Stimulated activated CD4-positive, alpha-beta T cell treated with anti-CD3 and anti-CD28 coated beads, Interleukin-4, amount 100 ng/mL, for 24 hours (primary cell): ENCODE measurements around the gene KCNE2.

ENCODE experiments used
- DNase-seq: peaks from one replicate; pipeline ENCODE4 v3.0.0-alpha.2; 2020

Gene KCNE2

GRCh38 chr21:34363733-34364132 lies at the start of gene KCNE2:
KCNE2 (plus strand) TSS chr21:34364006; CDS start chr21:34370479, 6,473 bp downstream.
- no peak for DNase-seq

- no peak for DNase-seq
Measured at GRCh38 chr21:34319585-34319984, 44.2 kb upstream of the KCNE2 start.

- no peak for DNase-seq
Measured at GRCh38 chr21:34320011-34320410, 43.8 kb upstream of the KCNE2 start.

GRCh38 chr21:34330055-34330454 lies 33.8 kb upstream of the KCNE2 start:
- DNase-seq, result no peak

- no peak for DNase-seq
Measured at GRCh38 chr21:34331726-34332125, 32.1 kb upstream of the KCNE2 start.

GRCh38 chr21:34332347-34332746 lies 31.5 kb upstream of the KCNE2 start:
- DNase-seq, result no peak

- DNase-seq, result no peak
Measured at GRCh38 chr21:34333121-34333739, 30.6 kb upstream of the KCNE2 start.

- DNase-seq, result no peak
Measured at GRCh38 chr21:34335316-34335715, 28.5 kb upstream of the KCNE2 start.

- DNase-seq, result no peak
Measured at GRCh38 chr21:34336245-34336644, 27.6 kb upstream of the KCNE2 start.

- DNase-seq, result no peak
Measured at GRCh38 chr21:34336756-34337391, 26.9 kb upstream of the KCNE2 start.

- no peak for DNase-seq
Measured at GRCh38 chr21:34337741-34338140, 26.1 kb upstream of the KCNE2 start.

- DNase-seq, result no peak
Measured at GRCh38 chr21:34338226-34338625, 25.6 kb upstream of the KCNE2 start.

- DNase-seq, result no peak
Measured at GRCh38 chr21:34340061-34340460, 23.7 kb upstream of the KCNE2 start.

GRCh38 chr21:34342476-34342875 lies 21.3 kb upstream of the KCNE2 start:
- no peak for DNase-seq

GRCh38 chr21:34343347-34343746 lies 20.5 kb upstream of the KCNE2 start:
- no peak for DNase-seq

- DNase-seq, result no peak
Measured at GRCh38 chr21:34343838-34344381, 19.9 kb upstream of the KCNE2 start.

- DNase-seq, result no peak
Measured at GRCh38 chr21:34344584-34344983, 19.2 kb upstream of the KCNE2 start.

GRCh38 chr21:34345091-34345871 lies 18.5 kb upstream of the KCNE2 start:
- no peak for DNase-seq

GRCh38 chr21:34345892-34346291 lies 17.9 kb upstream of the KCNE2 start:
- no peak for DNase-seq

- no peak for DNase-seq
Measured at GRCh38 chr21:34348890-34349519, 14.8 kb upstream of the KCNE2 start.

GRCh38 chr21:34351786-34352241 lies 12.0 kb upstream of the KCNE2 start:
- peak; percentile 8 for DNase-seq

GRCh38 chr21:34352556-34352955 lies 11.2 kb upstream of the KCNE2 start:
- no peak for DNase-seq

GRCh38 chr21:34353182-34353581 lies 10.6 kb upstream of the KCNE2 start:
- DNase-seq, result no peak
